ENCODE results near the gene ANAPC7.
"Not testable (repeated sequence)": the region's sequence is repeated elsewhere in the genome, so short reads cannot be mapped to it uniquely, and the experiment has no call there.

ANAPC7 gene

GRCh38 chr12:110373425-110373824, 30.1 kb downstream of the ANAPC7 start:
- DNase-seq = no peak

GRCh38 chr12:110373025-110373424, 30.5 kb downstream of the ANAPC7 start:
- DNase-seq = no peak

- DNase-seq = no peak
These were observed 31.5 kb downstream of the ANAPC7 start for GRCh38 chr12:110372056-110372425.

GRCh38 chr12:110371408-110372055, 32.0 kb downstream of the ANAPC7 start:
- no peak for DNase-seq

- DNase-seq = no peak
These were observed 32.7 kb downstream of the ANAPC7 start for GRCh38 chr12:110370732-110371231.

GRCh38 chr12:110369992-110370391, 33.5 kb downstream of the ANAPC7 start:
- DNase-seq = no peak

GRCh38 chr12:110367181-110367864, 36.2 kb downstream of the ANAPC7 start:
- no peak for DNase-seq

GRCh38 chr12:110366321-110367142, 37.0 kb downstream of the ANAPC7 start:
- no peak for DNase-seq

- no peak for DNase-seq
These were observed 37.8 kb downstream of the ANAPC7 start for GRCh38 chr12:110365489-110366320.

- no peak for DNase-seq
These were observed 42.3 kb downstream of the ANAPC7 start for GRCh38 chr12:110361216-110361615.

GRCh38 chr12:110358384-110359097, 45.0 kb downstream of the ANAPC7 start:
- not testable (repeated sequence) for DNase-seq

GRCh38 chr12:110355073-110355472, 48.4 kb downstream of the ANAPC7 start:
- DNase-seq = no peak

GRCh38 chr12:110354172-110354780, 49.2 kb downstream of the ANAPC7 start:
- DNase-seq = no peak

GRCh38 chr12:110353211-110353965, 50.1 kb downstream of the ANAPC7 start:
- DNase-seq = no peak

GRCh38 chr12:110352401-110352800, 51.1 kb downstream of the ANAPC7 start:
- DNase-seq = no peak

- no peak for DNase-seq
These were observed 52.4 kb downstream of the ANAPC7 start for GRCh38 chr12:110351119-110351518.

GRCh38 chr12:110349514-110350151, 53.9 kb downstream of the ANAPC7 start:
- no peak for DNase-seq

- DNase-seq = no peak
These were observed 54.4 kb downstream of the ANAPC7 start for GRCh38 chr12:110349096-110349495.

- DNase-seq = no peak
These were observed 55.0 kb downstream of the ANAPC7 start for GRCh38 chr12:110348431-110349059.

- no peak for DNase-seq
These were observed 55.7 kb downstream of the ANAPC7 start for GRCh38 chr12:110347767-110348166.
